ENCODE results near the gene CCDC154. TPM values are rescaled to one million over a fixed set of nuclear protein-coding genes. Genes with fewer than 3 reads are reported as not detected.

CCDC154 gene
- total and polyA plus RNA-seq, 2 experiments from 2014 or later, result 0.31 TPM; not detected in 1

- H3K4me3 ChIP-seq, result no peak overlapping the region
- H3K9me2 ChIP-seq (ENCODE audit: insufficient read depth), result no peaks in the 10 kb centered on the region
- Mint-ChIP-seq H3K4me1 (no peaks in the 10 kb centered on the region), H3K9me3 (no peaks in the 10 kb centered on the region), H3K4me3 (no peak overlapping the region), H3K27ac (no peak overlapping the region), H3K27me3 (ENCODE audit: insufficient read depth, low read depth, poor library complexity) (peaks cover 5% of the 10 kb centered on the region), H3K36me3 (ENCODE audit: low read depth) (no peaks in the 10 kb centered on the region)
- H4K20me1 ChIP-seq (replicated peaks; ENCODE audit: insufficient read depth), result peaks cover 13% of the 10 kb centered on the region
- H3K4me1 ChIP-seq (ENCODE audit: insufficient read depth), result no peaks in the 10 kb centered on the region
- no peak for TF ChIP-seq EZH2 (IDR thresholded peaks at IDR 0.05; ENCODE audit: low read depth, unreplicated experiment)
- no peak for TF ChIP-seq ZNF114 (CRISPR knock-in tag; IDR thresholded peaks at IDR 0.05)
- TF ChIP-seq CTCF (conservative IDR thresholded peaks at IDR 0.05; ENCODE audit: low read depth in 2 of 2), result no peak
- no peak overlapping the region for H2AFZ ChIP-seq
- H3K79me2 ChIP-seq (replicated peaks; ENCODE audit: insufficient read depth), result peaks cover 24% of the 10 kb centered on the region
- H3K27ac ChIP-seq (ENCODE audit: low read depth), result no peak overlapping the region
- DNase-seq (ENCODE audit: low spot score), result no peak
- H3K4me2 ChIP-seq, result no peak overlapping the region
- no peaks in the 10 kb centered on the region for H3K36me3 ChIP-seq (ENCODE audit: insufficient read depth)
- no peak for ATAC-seq
- H3K27me3 ChIP-seq (ENCODE audit: insufficient read depth), result no peaks in the 10 kb centered on the region
- peaks cover 8% of the 10 kb centered on the region; the same call in 1 of the 2 replicates for H3F3A ChIP-seq (replicated peaks; ENCODE audit: low read depth)
Measured at GRCh38 chr16:1412847-1413246, 31.5 kb downstream of the CCDC154 start.

- no peak overlapping the region; the same call in 1 of the 2 replicates for H2AFZ ChIP-seq
Measured at GRCh38 chr16:1408171-1408837, 36.1 kb downstream of the CCDC154 start.

More at GRCh38 chr16:1408171-1408837, 36.1 kb downstream of the CCDC154 start:
- peak overlapping the region; percentile 82 for H3K4me3 ChIP-seq
- H3K27ac ChIP-seq (ENCODE audit: low read depth), result no peak overlapping the region
- no peaks in the 10 kb centered on the region for H3K27me3 ChIP-seq (ENCODE audit: insufficient read depth)
- H4K20me1 ChIP-seq (replicated peaks; ENCODE audit: insufficient read depth), result peaks cover 24% of the 10 kb centered on the region
- Mint-ChIP-seq H3K27me3 (ENCODE audit: insufficient read depth, low read depth, poor library complexity) (peaks cover 12% of the 10 kb centered on the region), H3K36me3 (ENCODE audit: low read depth) (peaks cover 2% of the 10 kb centered on the region; the same call in 1 of the 3 replicates), H3K4me3 (peak overlapping the region; percentile 72), H3K9me3 (no peaks in the 10 kb centered on the region), H3K4me1 (no peaks in the 10 kb centered on the region), H3K27ac (no peak overlapping the region)
- peak overlapping the region; percentile 85 for H3K4me2 ChIP-seq
- no peaks in the 10 kb centered on the region for H3K36me3 ChIP-seq (ENCODE audit: insufficient read depth)
- H3K9me2 ChIP-seq (ENCODE audit: insufficient read depth), result no peaks in the 10 kb centered on the region
- H3F3A ChIP-seq (replicated peaks; ENCODE audit: low read depth), result no peaks in the 10 kb centered on the region
- ATAC-seq, result peak; percentile 83
- TF ChIP-seq EZH2phosphoT487 (IDR thresholded peaks at IDR 0.05; ENCODE audit: unreplicated experiment), result no peak
- TF ChIP-seq POLR2AphosphoS5 (IDR thresholded peaks at IDR 0.05; ENCODE audit: low read depth), result 0 out of 2 replicates have a peak, but pooled peaks have one; percentile 24
- TF ChIP-seq CREB1 (CRISPR knock-in tag; IDR thresholded peaks at IDR 0.05; ENCODE audit: low read depth), result peak; percentile 21; the same call in 1 of the 2 replicates
- TF ChIP-seq ETS1 (IDR thresholded peaks at IDR 0.05), result no peak
- no peak for TF ChIP-seq ZNF114 (CRISPR knock-in tag; IDR thresholded peaks at IDR 0.05)
- H3K4me1 ChIP-seq (ENCODE audit: insufficient read depth), result no peaks in the 10 kb centered on the region
- peaks cover 36% of the 10 kb centered on the region for H3K79me2 ChIP-seq (replicated peaks; ENCODE audit: insufficient read depth)
- DNase-seq (ENCODE audit: low spot score), result peak; percentile 93

Data from GM23338 (cell line).